ENCODE results near the gene USP36. TPM values are rescaled to one million over a fixed set of nuclear protein-coding genes. Genes with fewer than 3 reads are reported as not detected.

Gene USP36
- total RNA-seq, 1 donor from 2014 or later, result 59.0 TPM

DNA sequence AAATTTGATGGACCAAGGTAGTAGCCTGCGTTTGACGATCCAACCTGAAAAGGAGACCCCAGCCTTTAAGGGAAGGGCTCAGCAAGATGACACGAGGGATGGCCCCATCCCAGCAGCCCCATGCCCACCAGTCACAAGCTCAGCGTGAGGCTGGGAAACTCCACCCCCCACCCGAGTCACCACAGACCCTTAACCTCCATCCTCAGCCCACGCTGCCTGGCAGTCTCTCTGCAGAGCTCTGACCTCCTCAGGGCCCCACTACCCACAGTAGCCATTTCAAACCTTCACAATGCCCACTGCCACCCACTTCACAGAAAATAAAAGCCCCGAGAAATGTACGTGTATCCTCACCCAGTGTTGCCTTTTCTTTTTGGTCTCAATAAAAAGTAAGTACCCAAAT lies 18.7 kb downstream of the USP36 start:
- TF ChIP-seq, protein P1, sequence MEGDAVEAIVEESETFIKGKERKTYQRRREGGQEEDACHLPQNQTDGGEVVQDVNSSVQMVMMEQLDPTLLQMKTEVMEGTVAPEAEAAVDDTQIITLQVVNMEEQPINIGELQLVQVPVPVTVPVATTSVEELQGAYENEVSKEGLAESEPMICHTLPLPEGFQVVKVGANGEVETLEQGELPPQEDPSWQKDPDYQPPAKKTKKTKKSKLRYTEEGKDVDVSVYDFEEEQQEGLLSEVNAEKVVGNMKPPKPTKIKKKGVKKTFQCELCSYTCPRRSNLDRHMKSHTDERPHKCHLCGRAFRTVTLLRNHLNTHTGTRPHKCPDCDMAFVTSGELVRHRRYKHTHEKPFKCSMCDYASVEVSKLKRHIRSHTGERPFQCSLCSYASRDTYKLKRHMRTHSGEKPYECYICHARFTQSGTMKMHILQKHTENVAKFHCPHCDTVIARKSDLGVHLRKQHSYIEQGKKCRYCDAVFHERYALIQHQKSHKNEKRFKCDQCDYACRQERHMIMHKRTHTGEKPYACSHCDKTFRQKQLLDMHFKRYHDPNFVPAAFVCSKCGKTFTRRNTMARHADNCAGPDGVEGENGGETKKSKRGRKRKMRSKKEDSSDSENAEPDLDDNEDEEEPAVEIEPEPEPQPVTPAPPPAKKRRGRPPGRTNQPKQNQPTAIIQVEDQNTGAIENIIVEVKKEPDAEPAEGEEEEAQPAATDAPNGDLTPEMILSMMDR (conservative IDR thresholded peaks at IDR 0.05), result no peak
- Mint-ChIP-seq H3K4me1 (peaks cover 15% of the 10 kb centered on the region), H3K4me3 (no peak overlapping the region), H3K9me3 (no peaks in the 10 kb centered on the region), H3K27me3 (ENCODE audit: low read depth) (no peaks in the 10 kb centered on the region), H3K36me3 (ENCODE audit: low read depth) (peaks cover 14% of the 10 kb centered on the region), H3K27ac (ENCODE audit: unreplicated experiment) (no peak overlapping the region)
- DNase-seq (ENCODE audit: low read depth, low spot score), result no peak

DNA sequence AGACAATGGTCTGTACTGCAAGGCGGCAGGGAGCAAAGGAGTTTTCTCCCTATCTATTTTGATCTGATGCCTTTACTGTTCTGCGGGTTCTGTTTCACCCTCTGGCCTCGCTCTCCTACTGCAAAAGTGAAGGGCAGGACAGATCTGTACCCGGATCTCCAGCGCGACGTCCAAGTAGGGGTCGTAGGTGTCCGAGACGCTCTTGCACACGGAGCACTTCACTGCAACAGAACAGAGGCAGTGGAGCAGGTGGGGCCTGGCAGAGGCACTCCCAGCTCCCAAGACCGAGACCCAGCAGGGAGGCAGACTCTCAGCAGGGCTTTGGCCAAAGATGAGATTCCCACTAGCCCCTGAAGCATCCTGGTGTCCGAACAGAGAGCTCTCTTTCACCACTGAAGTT lies 19.8 kb downstream of the USP36 start:
- peaks cover 15% of the 10 kb centered on the region for H3K4me1 Mint-ChIP-seq
- TF ChIP-seq, protein P1 (conservative IDR thresholded peaks at IDR 0.05), result no peak
- no peak overlapping the region for H3K27ac Mint-ChIP-seq (ENCODE audit: unreplicated experiment)
- peaks cover 17% of the 10 kb centered on the region for H3K36me3 Mint-ChIP-seq (ENCODE audit: low read depth)
- no peak for DNase-seq (ENCODE audit: low read depth, low spot score)
- H3K9me3 Mint-ChIP-seq, result no peaks in the 10 kb centered on the region
- H3K4me3 Mint-ChIP-seq, result no peak overlapping the region
- H3K27me3 Mint-ChIP-seq (ENCODE audit: low read depth), result no peaks in the 10 kb centered on the region

DNA sequence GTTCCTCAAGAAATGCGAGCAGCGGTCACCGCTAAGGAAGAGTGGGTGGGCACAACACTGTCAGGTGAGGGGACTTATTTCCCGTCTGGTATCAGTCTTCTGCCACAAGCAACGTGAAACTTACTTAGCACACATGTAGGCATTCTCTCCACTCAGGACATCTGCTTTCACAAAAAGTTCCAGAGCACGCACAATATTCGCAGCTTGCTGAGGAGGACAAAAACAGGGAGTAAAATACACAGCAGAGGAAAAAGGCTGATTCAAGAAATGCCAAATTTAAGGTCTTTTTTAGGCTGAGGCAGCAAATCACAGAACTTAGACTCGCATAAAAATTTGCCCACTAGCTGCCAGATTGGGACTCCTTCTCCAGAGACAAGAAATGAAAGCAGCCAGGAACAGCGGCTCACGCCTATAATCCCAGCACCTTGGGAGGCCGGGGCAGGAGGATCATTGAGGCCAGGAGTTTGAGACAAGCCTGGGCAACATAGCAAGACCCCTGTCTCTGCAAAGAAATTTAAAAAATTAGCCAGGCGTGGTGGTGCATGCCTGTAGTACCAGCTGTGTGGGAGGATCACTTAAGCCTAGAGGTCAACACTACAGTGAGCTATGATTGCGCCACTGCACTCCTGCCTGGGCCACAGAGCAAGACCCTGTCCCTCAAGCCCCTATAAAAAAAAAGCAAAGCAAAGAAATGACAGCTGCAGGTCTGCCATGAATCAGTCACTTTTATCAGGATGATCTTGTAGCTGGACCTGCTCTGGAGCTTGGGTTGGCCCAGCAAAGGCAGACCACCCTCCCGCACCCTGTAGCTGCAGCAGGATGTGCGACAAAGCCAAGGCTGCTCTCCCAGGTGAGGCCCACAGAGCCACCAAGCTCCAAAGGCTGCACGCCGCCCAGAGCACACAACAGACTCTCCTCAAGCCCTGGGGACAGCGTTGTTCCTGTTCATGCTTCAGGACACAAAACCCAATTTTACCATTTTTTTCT lies 20.5 kb downstream of the USP36 start:
- no peak overlapping the region for H3K27ac Mint-ChIP-seq (ENCODE audit: unreplicated experiment)
- H3K4me1 Mint-ChIP-seq, result peaks cover 15% of the 10 kb centered on the region
- H3K36me3 Mint-ChIP-seq (ENCODE audit: low read depth), result peaks cover 20% of the 10 kb centered on the region
- no peaks in the 10 kb centered on the region for H3K27me3 Mint-ChIP-seq (ENCODE audit: low read depth)
- TF ChIP-seq, protein P1 (conservative IDR thresholded peaks at IDR 0.05), result no peak
- no peak overlapping the region for H3K4me3 Mint-ChIP-seq
- no peaks in the 10 kb centered on the region for H3K9me3 Mint-ChIP-seq
- no peak for DNase-seq (ENCODE audit: low read depth, low spot score)

DNA sequence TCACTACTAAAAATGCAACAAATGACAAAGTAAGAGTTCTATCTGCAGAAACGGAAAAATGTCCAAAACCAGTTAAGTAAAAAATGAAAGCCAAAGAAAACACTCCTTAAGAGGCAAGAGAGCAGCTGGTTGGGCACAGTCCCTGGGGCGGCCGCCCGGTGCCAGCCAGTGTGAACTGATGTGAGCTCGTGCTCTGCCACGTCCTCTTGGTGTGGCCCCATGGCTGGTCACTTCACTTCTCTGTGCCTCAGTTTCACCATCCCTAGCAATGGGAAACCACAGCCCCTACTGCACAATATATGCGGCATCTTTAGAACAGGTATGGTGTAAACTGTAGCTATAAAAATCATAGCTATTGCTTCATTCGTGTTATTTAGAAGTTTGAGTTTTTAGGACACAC lies 21.2 kb downstream of the USP36 start:
- no peaks in the 10 kb centered on the region for H3K27me3 Mint-ChIP-seq (ENCODE audit: low read depth)
- no peaks in the 10 kb centered on the region for H3K9me3 Mint-ChIP-seq
- H3K4me3 Mint-ChIP-seq, result no peak overlapping the region
- H3K36me3 Mint-ChIP-seq (ENCODE audit: low read depth), result peaks cover 20% of the 10 kb centered on the region
- no peak overlapping the region for H3K27ac Mint-ChIP-seq (ENCODE audit: unreplicated experiment)
- DNase-seq (ENCODE audit: low read depth, low spot score), result no peak
- H3K4me1 Mint-ChIP-seq, result peaks cover 15% of the 10 kb centered on the region
- TF ChIP-seq, protein P1 (conservative IDR thresholded peaks at IDR 0.05), result no peak

DNA sequence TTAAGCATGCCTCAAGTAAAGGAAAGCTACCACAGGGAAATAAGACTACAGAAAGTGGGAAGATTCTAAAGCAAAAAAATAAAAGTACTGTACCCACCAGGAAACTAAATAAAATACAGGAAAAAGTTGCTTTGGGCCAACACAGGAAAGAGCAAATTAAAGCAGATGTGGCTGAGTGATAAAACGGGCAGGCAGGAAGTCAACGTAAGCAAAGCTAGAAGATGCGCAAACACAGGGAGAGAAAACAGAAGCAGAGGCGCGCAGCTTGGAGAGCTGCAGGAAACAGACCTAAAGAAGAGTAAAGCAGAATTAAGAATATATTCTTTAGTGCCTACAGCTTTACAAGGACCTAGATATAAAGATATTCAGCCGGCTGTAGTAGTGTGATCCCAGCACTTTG lies 21.7 kb downstream of the USP36 start:
- TF ChIP-seq, protein P1 (conservative IDR thresholded peaks at IDR 0.05), result no peak
- no peaks in the 10 kb centered on the region for H3K9me3 Mint-ChIP-seq
- DNase-seq (ENCODE audit: low read depth, low spot score), result no peak
- no peaks in the 10 kb centered on the region for H3K27me3 Mint-ChIP-seq (ENCODE audit: low read depth)
- H3K4me1 Mint-ChIP-seq, result peaks cover 13% of the 10 kb centered on the region
- peaks cover 23% of the 10 kb centered on the region for H3K36me3 Mint-ChIP-seq (ENCODE audit: low read depth)
- H3K27ac Mint-ChIP-seq (ENCODE audit: unreplicated experiment), result no peak overlapping the region
- no peak overlapping the region for H3K4me3 Mint-ChIP-seq
